ENCODE results near the gene PARD6A. TPM values are rescaled to one million over a fixed set of nuclear protein-coding genes. Genes with fewer than 3 reads are reported as not detected.

PARD6A gene
- total RNA-seq, 1 experiment from 2014 or later, result 9.5 TPM

- peaks cover 7% of the 10 kb centered on the region for H3K36me3 Mint-ChIP-seq (ENCODE audit: insufficient read depth, unreplicated experiment)
- no peak for TF ChIP-seq CTCF (IDR thresholded peaks at IDR 0.05; ENCODE audit: unreplicated experiment)
- peaks cover 87% of the 10 kb centered on the region for H3K27me3 Mint-ChIP-seq (ENCODE audit: unreplicated experiment)
- BruUV-seq (replicated peaks), result no TSS peak
- intact Hi-C loops (cut with micrococcal nuclease; ENCODE audit: unreplicated experiment), result no loop called here
- no peak overlapping the region for H3K4me3 Mint-ChIP-seq (ENCODE audit: low read depth, unreplicated experiment)
- no peak for DNase-seq
- no peaks in the 10 kb centered on the region for H3K9me3 Mint-ChIP-seq (ENCODE audit: low read depth, unreplicated experiment)
- CTCF ChIA-PET, result interaction anchor here (0.9 kb wide), 1 partner anchor 21 kb away, joined by 3 read pairs; no protein-coding TSS in a partner anchor
- H3K27ac Mint-ChIP-seq (ENCODE audit: unreplicated experiment), result no peak overlapping the region
- no peaks in the 10 kb centered on the region for H3K4me1 Mint-ChIP-seq (ENCODE audit: low read depth, unreplicated experiment)
Observed at GRCh38 chr16:67648764-67649407, 11.9 kb upstream of the PARD6A start.

GRCh38 chr16:67649494-67649931, 11.2 kb upstream of the PARD6A start:
- CTCF ChIA-PET, result no interaction called here

GRCh38 chr16:67650023-67650422, 10.7 kb upstream of the PARD6A start:
- Mint-ChIP-seq H3K36me3 (ENCODE audit: insufficient read depth, unreplicated experiment) (peaks cover 9% of the 10 kb centered on the region), H3K4me1 (ENCODE audit: low read depth, unreplicated experiment) (no peaks in the 10 kb centered on the region), H3K9me3 (ENCODE audit: low read depth, unreplicated experiment) (no peaks in the 10 kb centered on the region), H3K4me3 (ENCODE audit: low read depth, unreplicated experiment) (no peak overlapping the region), H3K27me3 (ENCODE audit: unreplicated experiment) (peaks cover 87% of the 10 kb centered on the region), H3K27ac (ENCODE audit: unreplicated experiment) (no peak overlapping the region)
- no TSS peak for BruUV-seq (replicated peaks)
- no peak for TF ChIP-seq CTCF (IDR thresholded peaks at IDR 0.05; ENCODE audit: unreplicated experiment)
- no peak for DNase-seq
- CTCF ChIA-PET, result interaction anchor here (1.0 kb wide), 1 partner anchor 10 kb away, joined by 5 read pairs; the partner anchor contains the start of gene ACD
- intact Hi-C loops (cut with micrococcal nuclease; ENCODE audit: unreplicated experiment), result no loop called here

More at GRCh38 chr16:67649494-67649931, 11.2 kb upstream of the PARD6A start:
- peaks cover 9% of the 10 kb centered on the region for H3K36me3 Mint-ChIP-seq (ENCODE audit: insufficient read depth, unreplicated experiment)
- intact Hi-C loops (cut with micrococcal nuclease; ENCODE audit: unreplicated experiment), result no loop called here
- no peak for TF ChIP-seq CTCF (IDR thresholded peaks at IDR 0.05; ENCODE audit: unreplicated experiment)
- no peaks in the 10 kb centered on the region for H3K9me3 Mint-ChIP-seq (ENCODE audit: low read depth, unreplicated experiment)
- BruUV-seq (replicated peaks), result no TSS peak
- DNase-seq, result no peak
- peaks cover 87% of the 10 kb centered on the region for H3K27me3 Mint-ChIP-seq (ENCODE audit: unreplicated experiment)
- no peak overlapping the region for H3K4me3 Mint-ChIP-seq (ENCODE audit: low read depth, unreplicated experiment)
- no peak overlapping the region for H3K27ac Mint-ChIP-seq (ENCODE audit: unreplicated experiment)
- H3K4me1 Mint-ChIP-seq (ENCODE audit: low read depth, unreplicated experiment), result no peaks in the 10 kb centered on the region

GRCh38 chr16:67651039-67651438, 9.7 kb upstream of the PARD6A start:
- Mint-ChIP-seq H3K36me3 (ENCODE audit: insufficient read depth, unreplicated experiment) (peaks cover 15% of the 10 kb centered on the region), H3K27me3 (ENCODE audit: unreplicated experiment) (peaks cover 96% of the 10 kb centered on the region), H3K4me3 (ENCODE audit: low read depth, unreplicated experiment) (no peak overlapping the region), H3K9me3 (ENCODE audit: low read depth, unreplicated experiment) (no peaks in the 10 kb centered on the region), H3K4me1 (ENCODE audit: low read depth, unreplicated experiment) (no peaks in the 10 kb centered on the region), H3K27ac (ENCODE audit: unreplicated experiment) (no peak overlapping the region)
- DNase-seq, result no peak
- intact Hi-C loops (cut with micrococcal nuclease; ENCODE audit: unreplicated experiment), result no loop called here
- no TSS peak for BruUV-seq (replicated peaks)
- CTCF ChIA-PET, result interaction anchor here (0.8 to 1.0 kb wide), 2 partner anchors 9 to 83 kb away, joined by 3 to 5 read pairs; partner anchors contain the start of gene ACD
- no peak for TF ChIP-seq CTCF (IDR thresholded peaks at IDR 0.05; ENCODE audit: unreplicated experiment)
